IMR-90 (cell line): ENCODE measurements around the gene SCAF11. TPM values are rescaled to one million over a fixed set of nuclear protein-coding genes. Genes with fewer than 3 reads are reported as not detected.

ENCODE experiments used
- ATAC-seq: fragments of 200-7000 bp; cut with Tn5 transposase; 2 replicates; pipeline ENCODE4 v1.9.1; 2020; ENCODE audit warnings: low read depth, mild to moderate bottlenecking, moderate library complexity
- BruUV-seq: library from RNA; stranded (reverse); fragments of 400-500 nt; replicated peaks from 2 replicates; lab custom pipeline; 2021; lab: Mats Ljungman, UMichigan
- CTCF ChIA-PET: fragments of 300-600 bp; formaldehyde crosslinking; extraction: SDS; loops from one replicate; lab custom pipeline; 2021; ENCODE audit warnings: antibody characterized with exemption; lab: Yijun Ruan, JAX
- POLR2A ChIA-PET: fragments of 300-600 bp; sonication (Branson Sonifier 250); formaldehyde crosslinking; loops from one replicate; lab custom pipeline; 2022; ENCODE audit warnings: antibody characterized with exemption; ENCODE audit not compliant: unreplicated experiment; lab: Charles Lee
- DNase-seq: peaks from one replicate; pipeline ENCODE4 v3.0.0; 2013
- H2AFZ ChIP-seq: replicated peaks from 2 replicates; pipeline ENCODE3; 2013; ENCODE audit warnings: low read length, mild to moderate bottlenecking; ENCODE audit not compliant: poor library complexity
- H2AK5ac ChIP-seq: 2 replicates; pipeline ENCODE4 v1.6.1; 2013; ENCODE audit warnings: low read depth, low read length, inconsistent platforms
- H2AK9ac ChIP-seq: replicated peaks from 2 replicates; pipeline ENCODE3; 2013; ENCODE audit warnings: mild to moderate bottlenecking, low read depth, low read length, moderate library complexity; ENCODE audit not compliant: poor library complexity
- H2BK120ac ChIP-seq: 2 replicates; pipeline ENCODE4 v1.6.1; 2013; ENCODE audit warnings: low read depth, low read length, inconsistent platforms
- H2BK15ac ChIP-seq: 3 replicates; pipeline ENCODE4 v1.6.1; 2013; ENCODE audit warnings: low read depth, low read length, inconsistent platforms
- H2BK20ac ChIP-seq: 2 replicates; pipeline ENCODE4 v1.6.1; 2013; ENCODE audit warnings: low read depth, mild to moderate bottlenecking, inconsistent platforms, low read length, moderate library complexity
- H2BK5ac ChIP-seq: 2 replicates; pipeline ENCODE4 v1.6.1; 2013; ENCODE audit warnings: mild to moderate bottlenecking, low read depth, low read length, inconsistent platforms; ENCODE audit not compliant: poor library complexity, severe bottlenecking
- H3K14ac ChIP-seq: replicated peaks from 2 replicates; pipeline ENCODE4 v1.6.1; 2013; ENCODE audit warnings: low read depth, low read length, inconsistent platforms
- H3K18ac ChIP-seq: 2 replicates; pipeline ENCODE4 v1.6.1; 2013; ENCODE audit warnings: low read depth, low read length, control low read depth
- H3K23ac ChIP-seq: 2 replicates; pipeline ENCODE4 v1.6.1; 2013; ENCODE audit warnings: low read depth, low read length, inconsistent platforms
- H3K27ac ChIP-seq: 2 replicates; pipeline ENCODE4 v1.5.1; 2013; ENCODE audit warnings: mild to moderate bottlenecking, control low read depth, low read length; ENCODE audit not compliant: insufficient read depth
- H3K27me3 ChIP-seq: 2 replicates; pipeline ENCODE4 v1.6.1; 2013; ENCODE audit warnings: low read length; ENCODE audit not compliant: control insufficient read depth, insufficient read depth
- H3K36me3 ChIP-seq: 2 replicates; pipeline ENCODE4 v1.6.1; 2013; ENCODE audit warnings: low read length, mixed read lengths; ENCODE audit not compliant: control insufficient read depth, insufficient read depth
- H3K4ac ChIP-seq: 2 replicates; pipeline ENCODE4 v1.6.1; 2013; ENCODE audit warnings: low read depth, low read length, inconsistent platforms
- H3K4me1 ChIP-seq: 2 replicates; pipeline ENCODE4 v1.6.1; 2013; ENCODE audit warnings: low read length, mixed read lengths; ENCODE audit not compliant: control insufficient read depth, insufficient read depth
- H3K4me2 ChIP-seq: 2 replicates; pipeline ENCODE4 v1.6.1; 2013; ENCODE audit warnings: low read depth, mild to moderate bottlenecking, control low read depth, low read length, moderate library complexity
- H3K4me3 ChIP-seq: 2 replicates; pipeline ENCODE4 v1.5.1; 2013; ENCODE audit warnings: low read depth, mild to moderate bottlenecking, control low read depth, low read length, moderate library complexity; ENCODE audit not compliant: insufficient read depth
- H3K56ac ChIP-seq: 2 replicates; pipeline ENCODE4 v1.6.1; 2013; ENCODE audit warnings: low read length, inconsistent platforms; ENCODE audit not compliant: insufficient read depth; ENCODE audit errors: extremely low read depth
- H3K79me1 ChIP-seq, 2 experiments: 2 replicates each; pipeline ENCODE4 v1.6.1; 2013; ENCODE audit warnings: low read length in 2 of 2, inconsistent platforms in 1 of 2, low read depth in 1 of 2
- H3K9ac ChIP-seq: 2 replicates; pipeline ENCODE4 v1.6.1; 2013; ENCODE audit warnings: low read depth, low read length, control low read depth
- H3K9me1 ChIP-seq: 2 replicates; pipeline ENCODE4 v1.6.1; 2013; ENCODE audit warnings: low read length, inconsistent platforms; ENCODE audit not compliant: insufficient read depth
- H3K9me3 ChIP-seq: 2 replicates; pipeline ENCODE4 v1.6.1; 2013; ENCODE audit warnings: low read length; ENCODE audit not compliant: control insufficient read depth, insufficient read depth
- H4K20me1 ChIP-seq: 2 replicates; pipeline ENCODE4 v1.6.1; 2013; ENCODE audit warnings: low read length, inconsistent platforms; ENCODE audit not compliant: insufficient read depth
- H4K5ac ChIP-seq: 2 replicates; pipeline ENCODE4 v1.6.1; 2013; ENCODE audit warnings: mild to moderate bottlenecking, low read depth, low read length, control low read depth
- H4K8ac ChIP-seq, 2 experiments: 2 replicates each; pipeline ENCODE4 v1.6.1; 2013; ENCODE audit warnings: low read depth in 2 of 2, low read length in 2 of 2, control low read depth in 1 of 2, inconsistent platforms in 1 of 2
- H4K91ac ChIP-seq: 2 replicates; pipeline ENCODE4 v1.6.1; 2013; ENCODE audit warnings: low read depth, low read length, inconsistent platforms; ENCODE audit not compliant: insufficient read depth
- BHLHE40 ChIP-seq: fragments of 150-350 bp; IDR thresholded peaks from 2 replicates; pipeline ENCODE4 v1.6.1; 2016; ENCODE audit warnings: mild to moderate bottlenecking, low read depth, low read length
- SMC3 ChIP-seq: fragments of 150-350 bp; IDR thresholded peaks from 2 replicates; pipeline ENCODE4 v1.6.1; 2016; ENCODE audit warnings: low read depth, mild to moderate bottlenecking, antibody characterized with exemption, low read length, moderate library complexity
- WGBS, 2 experiments: methylation state at CpG; one replicate each; pipeline versions ENCODE4 v1.1.5 to v1.1.7; 2013; ENCODE audit warnings: missing lambda C conversion rate in 2 of 2; ENCODE audit not compliant: insufficient read length in 1 of 2; ENCODE audit errors: extremely low coverage in 2 of 2; 5-methylcytosine and 5-hydroxymethylcytosine counted together
- dilution Hi-C: fragments of 300-500 bp; cut with HindIII; formaldehyde crosslinking; loops from one replicate; pipeline ENCODE4 v1.14.3; 2018; ENCODE audit warnings: low sequenced_read_pairs; ENCODE audit not compliant: unreplicated experiment
- in situ Hi-C: fragments of 300-500 bp; cut with MboI; formaldehyde crosslinking; loops from 3 replicates; pipeline ENCODE4 v1.14.3; 2019; ENCODE audit warnings: low sequenced_read_pairs, inconsistent platforms, mixed read lengths
- intact Hi-C: fragments of 100-400 bp; cut with micrococcal nuclease; formaldehyde crosslinking; loops from 2 replicates; pipeline ENCODE4 v1.10.0; 2022
- polyA plus RNA-seq, 3 experiments: library from polyadenylated mRNA; depleted of rRNA; stranded (reverse); fragments of >200 nt; gene quantifications; 2 replicates each; pipeline ENCODE4 v1.2.3, GENCODE V29; 2012; ENCODE audit warnings: low replicate concordance in 1 of 3
- total RNA-seq: library from RNA; depleted of rRNA; stranded (reverse); fragments of >200 nt; gene quantifications from 2 replicates; pipeline ENCODE4 v1.2.3, GENCODE V29; 2012

SCAF11 gene
- total and polyA plus RNA-seq, 2 of the 4 experiments (the other 2 are of a cell fraction): 33.9 to 70.4 TPM

- in situ Hi-C loops: no loop called here
- Histone ChIP-seq H3K4ac (no peak overlapping the region), H2BK5ac (no peak overlapping the region), H3K9me1 (peaks cover 6% of the 10 kb centered on the region), H3K36me3 (peaks cover 3% of the 10 kb centered on the region; the same call in 1 of the 2 replicates), H2BK15ac (no peak overlapping the region), H3K4me3 (no peak overlapping the region), H3K27ac (no peak overlapping the region), H2AK9ac (no peak overlapping the region), H4K5ac (no peak overlapping the region), H4K91ac (no peak overlapping the region), H2AK5ac (no peak overlapping the region), H4K8ac (no peak overlapping the region), H3K4me1 (peaks cover 11% of the 10 kb centered on the region), H3K14ac (no peak overlapping the region), H3K79me1 (0 out of 4 replicates have a peak, but pooled peaks cover 0 to 4% of the 10 kb centered on the region in 2 experiments), H2AFZ (no peak overlapping the region), H3K56ac (no peak overlapping the region), H3K18ac (no peak overlapping the region), H2BK20ac (no peak overlapping the region), H3K9ac (no peak overlapping the region), H3K27me3 (no peaks in the 10 kb centered on the region), H2BK120ac (no peak overlapping the region), H3K9me3 (no peaks in the 10 kb centered on the region), H3K4me2 (no peak overlapping the region), H4K20me1 (peaks cover 3% of the 10 kb centered on the region; the same call in 1 of the 2 replicates), H3K23ac (no peak overlapping the region)
- dilution Hi-C loops: no loop called here
- no CpG with 5 or more reads among the region's 2 CpGs for WGBS, 2 experiments
- intact Hi-C loops: loop anchor here (5.0 kb wide), 1 partner anchor 74 kb away; no protein-coding TSS in a partner anchor
- DNase-seq (no peak), ATAC-seq (no peak)
- no peak for TF ChIP-seq BHLHE40
- TF ChIP-seq SMC3: no peak
- BruUV-seq: no TSS peak
- ChIA-PET CTCF (no interaction called here), POLR2A (no interaction called here)
Observed at GRCh38 chr12:45913631-45914030, 76.7 kb downstream of the SCAF11 start.
